ENCODE results near the gene SLC52A3. TPM values are rescaled to one million over a fixed set of nuclear protein-coding genes. Genes with fewer than 3 reads are reported as not detected.

The SLC52A3 gene
- polyA plus RNA-seq, 1 experiment, result not detected

- Histone ChIP-seq H3K4me3 (ENCODE audit: low read depth, low read length) (no peak overlapping the region), H3K27me3 (ENCODE audit: control insufficient read depth, insufficient read depth, low read length) (no peaks in the 10 kb centered on the region), H3K36me3 (ENCODE audit: control insufficient read depth, insufficient read depth, low read length) (no peaks in the 10 kb centered on the region)
- POLR2A ChIA-PET, result no interaction called here
- no peak for TF ChIP-seq CTCF (IDR thresholded peaks at IDR 0.05; ENCODE audit: insufficient read depth, low read depth, low read length)
- no peak for DNase-seq (ENCODE audit: low read depth)
- CTCF ChIA-PET, result interaction anchor here (1.4 kb wide), 1 partner anchor 12 kb away, joined by 3 read pairs; no protein-coding TSS in a partner anchor
These were observed 6.4 kb upstream of the SLC52A3 start for GRCh38 chr20:774660-775057.

- Histone ChIP-seq H3K27me3 (ENCODE audit: control insufficient read depth, insufficient read depth, low read length) (no peaks in the 10 kb centered on the region), H3K36me3 (ENCODE audit: control insufficient read depth, insufficient read depth, low read length) (no peaks in the 10 kb centered on the region), H3K4me3 (ENCODE audit: low read depth, low read length) (no peak overlapping the region)
- TF ChIP-seq CTCF (IDR thresholded peaks at IDR 0.05; ENCODE audit: insufficient read depth, low read depth, low read length), result no peak
- no peak for DNase-seq (ENCODE audit: low read depth)
- ChIA-PET CTCF (interaction anchor here (1.4 to 1.6 kb wide), 2 partner anchors 11 to 41 kb away, joined by 3 to 4 read pairs; no protein-coding TSS in a partner anchor), POLR2A (no interaction called here)
These were observed 5.8 kb upstream of the SLC52A3 start for GRCh38 chr20:774016-774659.

GRCh38 chr20:772806-773205 is 4.5 kb upstream of the SLC52A3 start:
- DNase-seq (ENCODE audit: low read depth), result no peak
- Histone ChIP-seq H3K27me3 (ENCODE audit: control insufficient read depth, insufficient read depth, low read length) (no peaks in the 10 kb centered on the region), H3K36me3 (ENCODE audit: control insufficient read depth, insufficient read depth, low read length) (no peaks in the 10 kb centered on the region), H3K4me3 (ENCODE audit: low read depth, low read length) (no peak overlapping the region)
- ChIA-PET POLR2A (no interaction called here), CTCF (interaction anchor here (1.6 kb wide), 1 partner anchor 43 kb away, joined by 4 read pairs; no protein-coding TSS in a partner anchor)
- no peak for TF ChIP-seq CTCF (IDR thresholded peaks at IDR 0.05; ENCODE audit: insufficient read depth, low read depth, low read length)

GRCh38 chr20:771741-772464 is 3.6 kb upstream of the SLC52A3 start:
- CTCF ChIA-PET, result interaction anchor here (1.1 kb wide), 1 partner anchor 9 kb away, joined by 3 read pairs; no protein-coding TSS in a partner anchor
- no peak for DNase-seq (ENCODE audit: low read depth)
- POLR2A ChIA-PET, result no interaction called here
- no peaks in the 10 kb centered on the region for H3K36me3 ChIP-seq (ENCODE audit: control insufficient read depth, insufficient read depth, low read length)
- H3K4me3 ChIP-seq (ENCODE audit: low read depth, low read length), result no peak overlapping the region
- no peaks in the 10 kb centered on the region for H3K27me3 ChIP-seq (ENCODE audit: control insufficient read depth, insufficient read depth, low read length)
- TF ChIP-seq CTCF (IDR thresholded peaks at IDR 0.05; ENCODE audit: insufficient read depth, low read depth, low read length), result no peak

- ChIA-PET CTCF (no interaction called here), POLR2A (no interaction called here)
- no peaks in the 10 kb centered on the region for H3K27me3 ChIP-seq (ENCODE audit: control insufficient read depth, insufficient read depth, low read length)
- H3K4me3 ChIP-seq (ENCODE audit: low read depth, low read length), result no peak overlapping the region
- no peak for DNase-seq (ENCODE audit: low read depth)
- H3K36me3 ChIP-seq (ENCODE audit: control insufficient read depth, insufficient read depth, low read length), result no peaks in the 10 kb centered on the region
- TF ChIP-seq CTCF (IDR thresholded peaks at IDR 0.05; ENCODE audit: insufficient read depth, low read depth, low read length), result no peak
These were observed 2.4 kb upstream of the SLC52A3 start for GRCh38 chr20:770691-771090.
